ENCODE measurements around the gene USP48. TPM values are rescaled to one million over a fixed set of nuclear protein-coding genes. Genes with fewer than 3 reads are reported as not detected.

The USP48 gene
- total and polyA plus RNA-seq, 2 of the 4 experiments (the other 2 are of a cell fraction) = 24.7 to 25.0 TPM

- H3K4ac ChIP-seq (ENCODE audit: low read depth, low read length) = no peak overlapping the region
- no peak overlapping the region for H2AFZ ChIP-seq (replicated peaks; ENCODE audit: low read length, poor library complexity)
- no peaks in the 10 kb centered on the region for H3K9me3 ChIP-seq (ENCODE audit: control insufficient read depth, insufficient read depth, low read length)
- no peak overlapping the region for H4K5ac ChIP-seq (ENCODE audit: low read depth, low read length)
- H3K79me1 ChIP-seq (ENCODE audit: low read depth in 1 of 2, low read length in 2 of 2) = peaks cover 23 to 68% of the 10 kb centered on the region in 2 experiments
- CTCF ChIA-PET = no interaction called here
- H3K9me1 ChIP-seq (ENCODE audit: insufficient read depth, low read length) = no peaks in the 10 kb centered on the region; the same call in 1 of the 2 replicates
- POLR2A ChIA-PET (ENCODE audit: unreplicated experiment) = no interaction called here
- no peak overlapping the region for H2BK5ac ChIP-seq (ENCODE audit: low read depth, low read length, poor library complexity, severe bottlenecking)
- no peak overlapping the region for H3K23ac ChIP-seq (ENCODE audit: low read depth, low read length)
- H2BK15ac ChIP-seq (ENCODE audit: low read depth, low read length) = no peak overlapping the region
- H4K8ac ChIP-seq (ENCODE audit: low read depth in 2 of 2, low read length in 2 of 2) = no peak overlapping the region
- no peak overlapping the region for H3K18ac ChIP-seq (ENCODE audit: low read depth, low read length)
- WGBS, 2 experiments (ENCODE audit: extremely low coverage in 2 of 2, insufficient read length in 1 of 2) = no CpG with 5 or more reads among the region's 12 CpGs
- no peak overlapping the region for H3K56ac ChIP-seq (ENCODE audit: extremely low read depth, insufficient read depth, low read length)
- DNase-seq (no peak), ATAC-seq (ENCODE audit: low read depth) (no peak)
- no peak overlapping the region for H4K91ac ChIP-seq (ENCODE audit: insufficient read depth, low read depth, low read length)
- H3K4me2 ChIP-seq (ENCODE audit: low read depth, low read length) = no peak overlapping the region
- H3K14ac ChIP-seq (replicated peaks; ENCODE audit: low read depth, low read length) = no peak overlapping the region
- no peak overlapping the region for H2BK120ac ChIP-seq (ENCODE audit: low read depth, low read length)
- no peak overlapping the region for H2AK9ac ChIP-seq (replicated peaks; ENCODE audit: low read depth, low read length, poor library complexity)
- no peak overlapping the region for H2AK5ac ChIP-seq (ENCODE audit: low read depth, low read length)
- in situ Hi-C loops (cut with MboI; ENCODE audit: low sequenced_read_pairs) (no loop called here), dilution Hi-C loops (cut with HindIII; ENCODE audit: low sequenced_read_pairs, unreplicated experiment) (no loop called here), intact Hi-C loops (cut with micrococcal nuclease) (no loop called here)
- no peak overlapping the region for H3K27ac ChIP-seq (ENCODE audit: insufficient read depth, low read length)
- H3K4me1 ChIP-seq (ENCODE audit: control insufficient read depth, insufficient read depth, low read length) = no peaks in the 10 kb centered on the region
- peaks cover 30% of the 10 kb centered on the region for H3K36me3 ChIP-seq (ENCODE audit: control insufficient read depth, insufficient read depth, low read length)
- peaks cover 38% of the 10 kb centered on the region for H4K20me1 ChIP-seq (ENCODE audit: insufficient read depth, low read length)
- H3K9ac ChIP-seq (ENCODE audit: low read depth, low read length) = no peak overlapping the region
- no TSS peak for BruUV-seq (replicated peaks)
- no peak overlapping the region for H2BK20ac ChIP-seq (ENCODE audit: low read depth, low read length)
- no peak overlapping the region for H3K4me3 ChIP-seq (ENCODE audit: insufficient read depth, low read depth, low read length)
- no peaks in the 10 kb centered on the region for H3K27me3 ChIP-seq (ENCODE audit: control insufficient read depth, insufficient read depth, low read length)
- TF ChIP-seq CHD1 (IDR thresholded peaks at IDR 0.05; ENCODE audit: low read depth, low read length) (no peak), MAFK (IDR thresholded peaks at IDR 0.05; ENCODE audit: low read depth, low read length) (no peak), RCOR1 (IDR thresholded peaks at IDR 0.05; ENCODE audit: insufficient replicate concordance, low read length) (no peak), RFX5 (IDR thresholded peaks at IDR 0.05; ENCODE audit: low read depth, low read length) (no peak), CEBPB (IDR thresholded peaks at IDR 0.05; ENCODE audit: low read depth, low read length) (no peak), BHLHE40 (IDR thresholded peaks at IDR 0.05; ENCODE audit: low read depth, low read length) (no peak), SMC3 (IDR thresholded peaks at IDR 0.05; ENCODE audit: low read depth, low read length) (no peak)
- TF ChIP-seq, protein P1, sequence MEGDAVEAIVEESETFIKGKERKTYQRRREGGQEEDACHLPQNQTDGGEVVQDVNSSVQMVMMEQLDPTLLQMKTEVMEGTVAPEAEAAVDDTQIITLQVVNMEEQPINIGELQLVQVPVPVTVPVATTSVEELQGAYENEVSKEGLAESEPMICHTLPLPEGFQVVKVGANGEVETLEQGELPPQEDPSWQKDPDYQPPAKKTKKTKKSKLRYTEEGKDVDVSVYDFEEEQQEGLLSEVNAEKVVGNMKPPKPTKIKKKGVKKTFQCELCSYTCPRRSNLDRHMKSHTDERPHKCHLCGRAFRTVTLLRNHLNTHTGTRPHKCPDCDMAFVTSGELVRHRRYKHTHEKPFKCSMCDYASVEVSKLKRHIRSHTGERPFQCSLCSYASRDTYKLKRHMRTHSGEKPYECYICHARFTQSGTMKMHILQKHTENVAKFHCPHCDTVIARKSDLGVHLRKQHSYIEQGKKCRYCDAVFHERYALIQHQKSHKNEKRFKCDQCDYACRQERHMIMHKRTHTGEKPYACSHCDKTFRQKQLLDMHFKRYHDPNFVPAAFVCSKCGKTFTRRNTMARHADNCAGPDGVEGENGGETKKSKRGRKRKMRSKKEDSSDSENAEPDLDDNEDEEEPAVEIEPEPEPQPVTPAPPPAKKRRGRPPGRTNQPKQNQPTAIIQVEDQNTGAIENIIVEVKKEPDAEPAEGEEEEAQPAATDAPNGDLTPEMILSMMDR (conservative IDR thresholded peaks at IDR 0.05; ENCODE audit: low read depth, low read length) = no peak
Measured at GRCh38 chr1:21756393-21757089, 26.4 kb downstream of the USP48 start.

Data from IMR-90 (cell line).